Loucy (cell line): ENCODE measurements around the gene SIK2.

Source experiments
- H2AFZ ChIP-seq: fragments of 200-600 bp; sonication (generic); 2 replicates; pipeline ENCODE4 v1.6.0; 2016; ENCODE audit warnings: antibody characterized with exemption, mild to moderate bottlenecking, low read length, moderate library complexity
- H3F3A ChIP-seq: fragments of 200-600 bp; 2 replicates; pipeline ENCODE4 v1.6.0; 2016; ENCODE audit warnings: antibody characterized with exemption, low read depth, mild to moderate bottlenecking
- H3K27me3 ChIP-seq: fragments of 200-600 bp; sonication (generic); 2 replicates; pipeline ENCODE4 v1.6.1; 2014; ENCODE audit warnings: low read length, mild to moderate bottlenecking; ENCODE audit not compliant: insufficient read depth, poor library complexity, severe bottlenecking
- H3K36me3 ChIP-seq: fragments of 200-600 bp; sonication (generic); 2 replicates; pipeline ENCODE4 v1.6.1; 2016; ENCODE audit warnings: low read length; ENCODE audit not compliant: insufficient read depth
- H3K4me1 ChIP-seq: fragments of 200-600 bp; sonication (generic); 2 replicates; pipeline ENCODE4 v1.5.1; 2014; ENCODE audit warnings: low read length, mild to moderate bottlenecking; ENCODE audit not compliant: insufficient read depth, poor library complexity, severe bottlenecking
- H3K4me2 ChIP-seq: fragments of 200-600 bp; sonication (generic); 2 replicates; pipeline ENCODE4 v1.6.0; 2014; ENCODE audit warnings: antibody characterized with exemption, low read length, low read depth, mild to moderate bottlenecking; ENCODE audit not compliant: poor library complexity, severe bottlenecking
- H3K4me3 ChIP-seq: fragments of 200-600 bp; sonication (generic); 2 replicates; pipeline ENCODE4 v1.5.1; 2014; ENCODE audit warnings: low read length, mild to moderate bottlenecking, mixed read lengths; ENCODE audit not compliant: poor library complexity, severe bottlenecking
- H3K79me2 ChIP-seq: fragments of 200-600 bp; sonication (generic); 2 replicates; pipeline ENCODE4 v1.6.1; 2014; ENCODE audit warnings: low read length; ENCODE audit not compliant: insufficient read depth
- H3K9ac ChIP-seq: fragments of 200-600 bp; sonication (generic); 2 replicates; pipeline ENCODE4 v1.6.0; 2014; ENCODE audit warnings: mild to moderate bottlenecking, low read depth, low read length, moderate library complexity; ENCODE audit not compliant: poor library complexity, severe bottlenecking
- H3K9me2 ChIP-seq: fragments of 200-600 bp; sonication (generic); replicated peaks from 2 replicates; pipeline ENCODE4 v1.6.1; 2016; ENCODE audit warnings: low read depth, low read length, mixed read lengths
- H3K9me3 ChIP-seq: fragments of 200-600 bp; sonication (generic); 2 replicates; pipeline ENCODE4 v1.6.1; 2014; ENCODE audit warnings: mild to moderate bottlenecking, antibody characterized with exemption, low read length, low read depth; ENCODE audit not compliant: insufficient read depth
- H4K20me1 ChIP-seq: fragments of 200-600 bp; sonication (generic); 2 replicates; pipeline ENCODE4 v1.6.0; 2014; ENCODE audit warnings: antibody characterized with exemption, low read length, mild to moderate bottlenecking; ENCODE audit not compliant: insufficient read depth, poor library complexity, severe bottlenecking
- CTCF ChIP-seq: fragments of 200-600 bp; sonication (generic); conservative IDR thresholded peaks from 2 replicates; pipeline ENCODE4 v1.5.1; 2014; ENCODE audit warnings: mild to moderate bottlenecking, antibody characterized with exemption, low read length
- EZH2phosphoT487 ChIP-seq: fragments of 200-600 bp; IDR thresholded peaks from 2 replicates; pipeline ENCODE4 v1.6.1; 2018; ENCODE audit warnings: antibody characterized with exemption, mild to moderate bottlenecking, moderate library complexity, borderline replicate concordance

The SIK2 gene

GRCh38 chr11:111688013-111688412 is 85.8 kb downstream of the SIK2 start:
- H3K9me3 ChIP-seq: no peaks in the 10 kb centered on the region
- H3K9ac ChIP-seq: no peak overlapping the region
- H3K27me3 ChIP-seq: no peaks in the 10 kb centered on the region
- H4K20me1 ChIP-seq: no peaks in the 10 kb centered on the region
- H3K36me3 ChIP-seq: peaks cover 27% of the 10 kb centered on the region; the same call in 1 of the 2 replicates
- H3F3A ChIP-seq: no peaks in the 10 kb centered on the region
- H3K4me1 ChIP-seq: no peaks in the 10 kb centered on the region
- no peak overlapping the region for H2AFZ ChIP-seq
- no peaks in the 10 kb centered on the region for H3K9me2 ChIP-seq
- H3K4me3 ChIP-seq: no peak overlapping the region
- H3K4me2 ChIP-seq: no peak overlapping the region
- TF ChIP-seq EZH2phosphoT487: no peak
- no peaks in the 10 kb centered on the region for H3K79me2 ChIP-seq

- Histone ChIP-seq H3K9me2 (no peaks in the 10 kb centered on the region), H3K36me3 (peaks cover 29% of the 10 kb centered on the region; the same call in 1 of the 2 replicates)
- TF ChIP-seq CTCF (no peak), EZH2phosphoT487 (no peak)
These were observed 88.9 kb downstream of the SIK2 start for GRCh38 chr11:111691176-111691575.

GRCh38 chr11:111691741-111692140 is 89.5 kb downstream of the SIK2 start:
- no peak for TF ChIP-seq CTCF
- TF ChIP-seq EZH2phosphoT487: no peak
- H4K20me1 ChIP-seq: no peaks in the 10 kb centered on the region
- no peak overlapping the region for H3K4me2 ChIP-seq

More at GRCh38 chr11:111691176-111691575, 88.9 kb downstream of the SIK2 start:
- Histone ChIP-seq H3K9me3 (no peaks in the 10 kb centered on the region), H3K79me2 (no peaks in the 10 kb centered on the region), H2AFZ (no peak overlapping the region), H4K20me1 (no peaks in the 10 kb centered on the region), H3K27me3 (no peaks in the 10 kb centered on the region), H3K4me3 (no peak overlapping the region), H3K4me1 (no peaks in the 10 kb centered on the region), H3F3A (no peaks in the 10 kb centered on the region), H3K9ac (no peak overlapping the region), H3K4me2 (no peak overlapping the region)

GRCh38 chr11:111693224-111693937 is 91.1 kb downstream of the SIK2 start:
- H3K4me3 ChIP-seq: no peak overlapping the region
- H3K4me1 ChIP-seq: no peaks in the 10 kb centered on the region
- H3K79me2 ChIP-seq: no peaks in the 10 kb centered on the region
- no peak overlapping the region for H3K9ac ChIP-seq
- H4K20me1 ChIP-seq: no peaks in the 10 kb centered on the region
- H3K9me3 ChIP-seq: no peaks in the 10 kb centered on the region
- no peaks in the 10 kb centered on the region for H3F3A ChIP-seq
- no peak for TF ChIP-seq CTCF
- TF ChIP-seq EZH2phosphoT487: no peak
- peaks cover 22% of the 10 kb centered on the region; the same call in 1 of the 2 replicates for H3K36me3 ChIP-seq
- H3K4me2 ChIP-seq: no peak overlapping the region
- H3K27me3 ChIP-seq: no peaks in the 10 kb centered on the region
- no peaks in the 10 kb centered on the region for H3K9me2 ChIP-seq
- H2AFZ ChIP-seq: no peak overlapping the region

More at GRCh38 chr11:111691741-111692140, 89.5 kb downstream of the SIK2 start:
- H3K9ac ChIP-seq: no peak overlapping the region
- no peak overlapping the region for H3K4me3 ChIP-seq
- H3K9me3 ChIP-seq: no peaks in the 10 kb centered on the region
- H3K9me2 ChIP-seq: no peaks in the 10 kb centered on the region
- no peaks in the 10 kb centered on the region for H3K4me1 ChIP-seq
- no peaks in the 10 kb centered on the region for H3K79me2 ChIP-seq
- H3K27me3 ChIP-seq: no peaks in the 10 kb centered on the region
- peaks cover 29% of the 10 kb centered on the region; the same call in 1 of the 2 replicates for H3K36me3 ChIP-seq
- no peaks in the 10 kb centered on the region for H3F3A ChIP-seq
- no peak overlapping the region for H2AFZ ChIP-seq
